Measurements from ENCODE around the gene CD63. TPM values are rescaled to one million over a fixed set of nuclear protein-coding genes. Genes with fewer than 3 reads are reported as not detected.

Gene CD63
- total and polyA plus RNA-seq, 2 of the 13 experiments (the other 11 are each of a cell fraction or from before 2014, with no cell fraction given) = 234 to 277 TPM

- TF ChIP-seq ZNF816 (CRISPR knock-in tag; IDR thresholded peaks at IDR 0.05; ENCODE audit: borderline replicate concordance) (peak; percentile 54; the same call in 1 of the 2 replicates), KLF11 (CRISPR knock-in tag; IDR thresholded peaks at IDR 0.05) (no peak), PCBP1 (IDR thresholded peaks at IDR 0.05; ENCODE audit: borderline replicate concordance, low read depth, low read length) (no peak), ZNF572 (CRISPR knock-in tag; IDR thresholded peaks at IDR 0.05) (no peak), EZH2 (conservative IDR thresholded peaks at IDR 0.05; ENCODE audit: low read depth, low read length) (no peak), ZBTB25 (CRISPR knock-in tag; IDR thresholded peaks at IDR 0.05) (peak; percentile 38; the same call in 1 of the 2 replicates), ZNF614 (CRISPR knock-in tag; IDR thresholded peaks at IDR 0.05; ENCODE audit: borderline replicate concordance) (peak; percentile 86; the same call in 1 of the 2 replicates), ZNF747 (CRISPR knock-in tag; IDR thresholded peaks at IDR 0.05; ENCODE audit: borderline replicate concordance) (no peak), ZNF362 (CRISPR knock-in tag; IDR thresholded peaks at IDR 0.05; ENCODE audit: borderline replicate concordance) (no peak), CCAR2 (optimal IDR thresholded peaks at IDR 0.05; ENCODE audit: low read depth, low read length) (no peak), TFE3 (CRISPR knock-in tag; IDR thresholded peaks at IDR 0.05) (no peak), ZNF343 (CRISPR knock-in tag; IDR thresholded peaks at IDR 0.05) (no peak), TOPORS (CRISPR knock-in tag; IDR thresholded peaks at IDR 0.05) (no peak), HIC2 (CRISPR knock-in tag; IDR thresholded peaks at IDR 0.05; ENCODE audit: low read depth) (peak; percentile 93), ZNF382 (CRISPR knock-in tag; IDR thresholded peaks at IDR 0.05; ENCODE audit: borderline replicate concordance) (no peak), ZNF501 (CRISPR knock-in tag; IDR thresholded peaks at IDR 0.05) (peak; percentile 52), PHF5A (CRISPR knock-in tag; IDR thresholded peaks at IDR 0.05; ENCODE audit: low read depth, unreplicated experiment) (peak; percentile 96), ERF (CRISPR knock-in tag; IDR thresholded peaks at IDR 0.05) (peak; percentile 66; the same call in 1 of the 2 replicates), HMG20B (CRISPR knock-in tag; conservative IDR thresholded peaks at IDR 0.05) (peak; percentile 59; the same call in 1 of the 2 replicates), ZNF251 (CRISPR knock-in tag; IDR thresholded peaks at IDR 0.05) (no peak), MYNN (CRISPR knock-in tag; IDR thresholded peaks at IDR 0.05; ENCODE audit: low read depth) (no peak), ZNF260 (CRISPR knock-in tag; IDR thresholded peaks at IDR 0.05; ENCODE audit: borderline replicate concordance, low read depth) (no peak), ZNF703 (CRISPR knock-in tag; IDR thresholded peaks at IDR 0.05; ENCODE audit: borderline replicate concordance) (no peak), HIVEP1 (CRISPR knock-in tag; IDR thresholded peaks at IDR 0.05) (peak; percentile 51; the same call in 1 of the 2 replicates)
Measured at GRCh38 chr12:55681142-55682077, 47.4 kb downstream of the CD63 start (continued).

All from HepG2 (cell line).